ENCODE measurements around the gene ATF7.

The ATF7 gene

GRCh38 chr12:53514628-53515290, 111.4 kb downstream of the ATF7 start:
- 92 to 98% methylated on average over 5 of the region's 6 CpGs for WGBS, 2 experiments
- H3K36me3 ChIP-seq (ENCODE audit: control insufficient read depth, insufficient read depth, low read length) = peaks cover 27% of the 10 kb centered on the region
- no peak overlapping the region for H3K4me3 ChIP-seq (ENCODE audit: insufficient read depth, low read depth, low read length)

GRCh38 chr12:53513712-53514410, 112.3 kb downstream of the ATF7 start:
- Histone ChIP-seq H3K4me1 (ENCODE audit: control insufficient read depth, insufficient read depth, low read length) (no peaks in the 10 kb centered on the region), H3K27ac (ENCODE audit: insufficient read depth, low read depth, low read length, poor library complexity, severe bottlenecking) (no peak overlapping the region), H3K27me3 (ENCODE audit: control insufficient read depth, insufficient read depth, low read length, poor library complexity, severe bottlenecking) (no peaks in the 10 kb centered on the region), H3K9me3 (ENCODE audit: control insufficient read depth, low read length) (no peaks in the 10 kb centered on the region), H3K36me3 (ENCODE audit: control insufficient read depth, insufficient read depth, low read length) (peaks cover 27% of the 10 kb centered on the region), H3K4me3 (ENCODE audit: insufficient read depth, low read depth, low read length) (no peak overlapping the region)
- 92 to 93% methylated on average over 6 of the region's 6 CpGs for WGBS, 2 experiments

More at GRCh38 chr12:53514628-53515290, 111.4 kb downstream of the ATF7 start:
- no peaks in the 10 kb centered on the region for H3K4me1 ChIP-seq (ENCODE audit: control insufficient read depth, insufficient read depth, low read length)
- no peaks in the 10 kb centered on the region for H3K27me3 ChIP-seq (ENCODE audit: control insufficient read depth, insufficient read depth, low read length, poor library complexity, severe bottlenecking)
- no peak overlapping the region for H3K27ac ChIP-seq (ENCODE audit: insufficient read depth, low read depth, low read length, poor library complexity, severe bottlenecking)
- H3K9me3 ChIP-seq (ENCODE audit: control insufficient read depth, low read length) = no peaks in the 10 kb centered on the region

GRCh38 chr12:53510181-53510812, 115.9 kb downstream of the ATF7 start:
- 90 to 94% methylated on average over 9 of the region's 9 CpGs for WGBS, 2 experiments

GRCh38 chr12:53508534-53509170, 117.5 kb downstream of the ATF7 start:
- H3K4me1 ChIP-seq (ENCODE audit: control insufficient read depth, insufficient read depth, low read length) = no peaks in the 10 kb centered on the region
- WGBS, 2 experiments = 40% methylated on average over 7 of the region's 7 CpGs
- no peak overlapping the region for H3K4me3 ChIP-seq (ENCODE audit: insufficient read depth, low read depth, low read length)
- peaks cover 22% of the 10 kb centered on the region for H3K36me3 ChIP-seq (ENCODE audit: control insufficient read depth, insufficient read depth, low read length)
- no peak overlapping the region for H3K27ac ChIP-seq (ENCODE audit: insufficient read depth, low read depth, low read length, poor library complexity, severe bottlenecking)
- no peaks in the 10 kb centered on the region for H3K27me3 ChIP-seq (ENCODE audit: control insufficient read depth, insufficient read depth, low read length, poor library complexity, severe bottlenecking)
- H3K9me3 ChIP-seq (ENCODE audit: control insufficient read depth, low read length) = no peaks in the 10 kb centered on the region

More at GRCh38 chr12:53510181-53510812, 115.9 kb downstream of the ATF7 start:
- H3K36me3 ChIP-seq (ENCODE audit: control insufficient read depth, insufficient read depth, low read length) = peaks cover 24% of the 10 kb centered on the region
- no peaks in the 10 kb centered on the region for H3K4me1 ChIP-seq (ENCODE audit: control insufficient read depth, insufficient read depth, low read length)
- H3K27ac ChIP-seq (ENCODE audit: insufficient read depth, low read depth, low read length, poor library complexity, severe bottlenecking) = no peak overlapping the region
- no peaks in the 10 kb centered on the region for H3K9me3 ChIP-seq (ENCODE audit: control insufficient read depth, low read length)
- no peaks in the 10 kb centered on the region for H3K27me3 ChIP-seq (ENCODE audit: control insufficient read depth, insufficient read depth, low read length, poor library complexity, severe bottlenecking)
- no peak overlapping the region for H3K4me3 ChIP-seq (ENCODE audit: insufficient read depth, low read depth, low read length)

- Histone ChIP-seq H3K27ac (ENCODE audit: insufficient read depth, low read depth, low read length, poor library complexity, severe bottlenecking) (no peak overlapping the region), H3K27me3 (ENCODE audit: control insufficient read depth, insufficient read depth, low read length, poor library complexity, severe bottlenecking) (no peaks in the 10 kb centered on the region), H3K9me3 (ENCODE audit: control insufficient read depth, low read length) (no peaks in the 10 kb centered on the region), H3K36me3 (ENCODE audit: control insufficient read depth, insufficient read depth, low read length) (peaks cover 15% of the 10 kb centered on the region), H3K4me1 (ENCODE audit: control insufficient read depth, insufficient read depth, low read length) (no peaks in the 10 kb centered on the region), H3K4me3 (ENCODE audit: insufficient read depth, low read depth, low read length) (no peak overlapping the region)
- WGBS, 2 experiments = 91 to 96% methylated on average over 4 of the region's 4 CpGs
Observed at GRCh38 chr12:53507603-53507885, 118.6 kb downstream of the ATF7 start.

GRCh38 chr12:53506881-53507602, 119.1 kb downstream of the ATF7 start, which contains the start of gene NPFF:
TSS of gene NPFF (minus strand) at chr12:53507484. CDS start at chr12:53507474, 10 bp downstream.
- H3K9me3 ChIP-seq (ENCODE audit: control insufficient read depth, low read length) = no peaks in the 10 kb centered on the region
- H3K4me3 ChIP-seq (ENCODE audit: insufficient read depth, low read depth, low read length) = no peak within 1 kb of the TSS
- 91 to 95% methylated on average over 9 of the region's 9 CpGs for WGBS, 2 experiments
- H3K36me3 ChIP-seq (ENCODE audit: control insufficient read depth, insufficient read depth, low read length) = peaks cover 14% of the 10 kb centered on the region
- H3K4me1 ChIP-seq (ENCODE audit: control insufficient read depth, insufficient read depth, low read length) = peaks cover 1% of the 10 kb centered on the region
- no peak within 1 kb of the TSS for H3K27ac ChIP-seq (ENCODE audit: insufficient read depth, low read depth, low read length, poor library complexity, severe bottlenecking)
- no peaks in the 10 kb centered on the region for H3K27me3 ChIP-seq (ENCODE audit: control insufficient read depth, insufficient read depth, low read length, poor library complexity, severe bottlenecking)

GRCh38 chr12:53506450-53506785, 119.8 kb downstream of the ATF7 start:
- Histone ChIP-seq H3K27ac (ENCODE audit: insufficient read depth, low read depth, low read length, poor library complexity, severe bottlenecking) (no peak overlapping the region), H3K9me3 (ENCODE audit: control insufficient read depth, low read length) (no peaks in the 10 kb centered on the region), H3K36me3 (ENCODE audit: control insufficient read depth, insufficient read depth, low read length) (peaks cover 14% of the 10 kb centered on the region), H3K4me3 (ENCODE audit: insufficient read depth, low read depth, low read length) (no peak overlapping the region), H3K4me1 (ENCODE audit: control insufficient read depth, insufficient read depth, low read length) (peaks cover 7% of the 10 kb centered on the region), H3K27me3 (ENCODE audit: control insufficient read depth, insufficient read depth, low read length, poor library complexity, severe bottlenecking) (no peaks in the 10 kb centered on the region)
- 88 to 95% methylated on average over 2 of the region's 2 CpGs for WGBS, 2 experiments

- Histone ChIP-seq H3K4me1 (ENCODE audit: control insufficient read depth, insufficient read depth, low read length) (peaks cover 8% of the 10 kb centered on the region), H3K4me3 (ENCODE audit: insufficient read depth, low read depth, low read length) (no peak overlapping the region), H3K9me3 (ENCODE audit: control insufficient read depth, low read length) (no peaks in the 10 kb centered on the region), H3K36me3 (ENCODE audit: control insufficient read depth, insufficient read depth, low read length) (peaks cover 14% of the 10 kb centered on the region), H3K27me3 (ENCODE audit: control insufficient read depth, insufficient read depth, low read length, poor library complexity, severe bottlenecking) (no peaks in the 10 kb centered on the region), H3K27ac (ENCODE audit: insufficient read depth, low read depth, low read length, poor library complexity, severe bottlenecking) (no peak overlapping the region)
- 95% methylated on average over 19 of the region's 19 CpGs for WGBS, 2 experiments
Observed at GRCh38 chr12:53505555-53506449, 120.4 kb downstream of the ATF7 start.

- Histone ChIP-seq H3K27me3 (ENCODE audit: control insufficient read depth, insufficient read depth, low read length, poor library complexity, severe bottlenecking) (no peaks in the 10 kb centered on the region), H3K4me3 (ENCODE audit: insufficient read depth, low read depth, low read length) (no peak overlapping the region), H3K27ac (ENCODE audit: insufficient read depth, low read depth, low read length, poor library complexity, severe bottlenecking) (no peak overlapping the region), H3K36me3 (ENCODE audit: control insufficient read depth, insufficient read depth, low read length) (peaks cover 14% of the 10 kb centered on the region), H3K9me3 (ENCODE audit: control insufficient read depth, low read length) (no peaks in the 10 kb centered on the region), H3K4me1 (ENCODE audit: control insufficient read depth, insufficient read depth, low read length) (peaks cover 8% of the 10 kb centered on the region)
- WGBS, 2 experiments = 95 to 96% methylated on average over 10 of the region's 10 CpGs
Observed at GRCh38 chr12:53505086-53505485, 121.1 kb downstream of the ATF7 start.
